HCEC 1CT (cell line): ENCODE measurements around the gene ABR.
"Not testable (repeated sequence)": the region's sequence is repeated elsewhere in the genome, so short reads cannot be mapped to it uniquely, and the experiment has no call there.

Experiments
- DNase-seq: peaks from one replicate; pipeline ENCODE4 v3.0.0-alpha.2; 2017

The ABR gene

GRCh38 chr17:1067282-1067956, 112.4 kb downstream of the ABR start:
- no peak for DNase-seq

GRCh38 chr17:1065416-1065815, 114.4 kb downstream of the ABR start:
- DNase-seq: not testable (repeated sequence)

- DNase-seq: peak; percentile 99
Measured at GRCh38 chr17:1060991-1061390, 118.8 kb downstream of the ABR start.

- DNase-seq: no peak
Measured at GRCh38 chr17:1059131-1059795, 120.5 kb downstream of the ABR start.

GRCh38 chr17:1058423-1059130, 121.2 kb downstream of the ABR start:
- DNase-seq: peak; percentile 31

GRCh38 chr17:1056761-1057160, 123.0 kb downstream of the ABR start:
- no peak for DNase-seq

GRCh38 chr17:1055751-1056645, 123.8 kb downstream of the ABR start:
- DNase-seq: peak; percentile 19

- no peak for DNase-seq
Measured at GRCh38 chr17:1055231-1055630, 124.5 kb downstream of the ABR start.

- DNase-seq: no peak
Measured at GRCh38 chr17:1054656-1055055, 125.1 kb downstream of the ABR start.

- no peak for DNase-seq
Measured at GRCh38 chr17:1053661-1054360, 126.0 kb downstream of the ABR start.

GRCh38 chr17:1050996-1051925, 128.5 kb downstream of the ABR start:
- no peak for DNase-seq

- DNase-seq: no peak
Measured at GRCh38 chr17:1050246-1050995, 129.4 kb downstream of the ABR start.

- DNase-seq: no peak
Measured at GRCh38 chr17:1049446-1050225, 130.1 kb downstream of the ABR start.

- DNase-seq: not testable (repeated sequence)
Measured at GRCh38 chr17:1048516-1049115, 131.2 kb downstream of the ABR start.

GRCh38 chr17:1047879-1048470, 131.8 kb downstream of the ABR start:
- DNase-seq: no peak

GRCh38 chr17:1047177-1047878, 132.5 kb downstream of the ABR start:
- no peak for DNase-seq

GRCh38 chr17:1045456-1045855, 134.3 kb downstream of the ABR start:
- no peak for DNase-seq

- not testable (repeated sequence) for DNase-seq
Measured at GRCh38 chr17:1044387-1045009, 135.3 kb downstream of the ABR start.
